ENCODE results near the gene COL9A3.

Gene COL9A3

DNA sequence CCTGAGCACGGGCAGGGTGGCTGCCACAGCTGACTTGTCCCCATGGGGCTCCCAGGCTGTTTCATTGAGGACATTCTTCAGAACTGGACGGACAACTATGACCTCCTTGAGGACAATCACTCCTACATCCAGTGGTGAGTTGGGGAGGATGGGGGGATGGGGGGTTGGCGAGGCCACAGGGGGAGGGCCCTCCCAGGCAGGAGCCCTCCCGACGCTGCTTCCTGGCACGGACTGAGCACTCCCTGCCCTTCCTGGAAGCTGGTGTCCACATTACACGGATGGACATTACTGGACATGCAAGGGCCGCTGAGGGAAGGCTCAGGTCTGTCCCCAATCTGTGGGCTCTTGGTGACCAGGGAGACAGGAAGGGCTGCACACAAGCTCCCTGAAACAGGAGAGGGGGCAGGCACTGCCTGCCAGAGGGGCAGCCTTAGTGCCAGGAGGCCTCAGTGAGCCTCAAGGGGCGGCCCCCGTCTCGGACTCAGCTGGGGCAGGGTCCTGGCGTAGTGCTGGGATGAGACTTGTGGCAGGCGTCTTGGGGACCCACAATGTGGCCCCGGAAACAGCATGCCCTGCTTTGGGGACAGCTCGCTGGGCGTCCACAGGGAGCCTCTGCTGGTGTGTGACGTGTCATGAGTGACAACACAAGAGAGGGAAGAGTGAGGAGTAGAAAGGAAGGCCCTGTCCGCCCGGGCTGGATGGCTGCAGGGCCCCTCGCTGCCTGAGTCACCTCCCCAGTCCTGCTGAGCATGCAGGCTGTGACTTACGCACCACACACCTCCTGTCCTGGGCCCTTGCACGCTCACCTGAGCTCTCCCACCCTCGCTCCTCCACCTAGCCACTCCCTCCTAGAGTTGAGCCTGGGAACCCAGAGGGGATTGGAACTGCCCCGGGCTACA is 7.1 kb upstream of the COL9A3 start:
- DNase-seq (ENCODE audit: low spot score) (peak; percentile 83), ATAC-seq (ENCODE audit: low read depth) (no peak)
- no peak overlapping the region for H3K4me3 ChIP-seq (ENCODE audit: severe bottlenecking)
- H3K4me1 ChIP-seq (ENCODE audit: insufficient read depth, poor library complexity, severe bottlenecking), result peaks cover 9% of the 10 kb centered on the region
- no peak for TF ChIP-seq CTCF (IDR thresholded peaks at IDR 0.05; ENCODE audit: poor library complexity, severe bottlenecking)
- H3K36me3 ChIP-seq (ENCODE audit: low read depth), result peaks cover 68% of the 10 kb centered on the region
- no peaks in the 10 kb centered on the region for H3K27me3 ChIP-seq (ENCODE audit: insufficient read depth, poor library complexity, severe bottlenecking)
- H3K27ac ChIP-seq (ENCODE audit: poor library complexity, severe bottlenecking), result no peak overlapping the region
- no peaks in the 10 kb centered on the region for H3K9me3 ChIP-seq (ENCODE audit: severe bottlenecking)

- Histone ChIP-seq H3K27me3 (ENCODE audit: insufficient read depth, poor library complexity, severe bottlenecking) (peaks cover 9% of the 10 kb centered on the region), H3K9me3 (ENCODE audit: severe bottlenecking) (no peaks in the 10 kb centered on the region), H3K36me3 (ENCODE audit: low read depth) (peaks cover 63% of the 10 kb centered on the region), H3K4me3 (ENCODE audit: severe bottlenecking) (no peak overlapping the region), H3K27ac (ENCODE audit: poor library complexity, severe bottlenecking) (no peak overlapping the region), H3K4me1 (ENCODE audit: insufficient read depth, poor library complexity, severe bottlenecking) (peaks cover 6% of the 10 kb centered on the region)
- peak; percentile 82 for DNase-seq (ENCODE audit: low spot score)
- no peak for ATAC-seq (ENCODE audit: low read depth)
- TF ChIP-seq CTCF (IDR thresholded peaks at IDR 0.05; ENCODE audit: poor library complexity, severe bottlenecking), result no peak
Measured at GRCh38 chr20:62811320-62811719, 5.5 kb upstream of the COL9A3 start.

DNA sequence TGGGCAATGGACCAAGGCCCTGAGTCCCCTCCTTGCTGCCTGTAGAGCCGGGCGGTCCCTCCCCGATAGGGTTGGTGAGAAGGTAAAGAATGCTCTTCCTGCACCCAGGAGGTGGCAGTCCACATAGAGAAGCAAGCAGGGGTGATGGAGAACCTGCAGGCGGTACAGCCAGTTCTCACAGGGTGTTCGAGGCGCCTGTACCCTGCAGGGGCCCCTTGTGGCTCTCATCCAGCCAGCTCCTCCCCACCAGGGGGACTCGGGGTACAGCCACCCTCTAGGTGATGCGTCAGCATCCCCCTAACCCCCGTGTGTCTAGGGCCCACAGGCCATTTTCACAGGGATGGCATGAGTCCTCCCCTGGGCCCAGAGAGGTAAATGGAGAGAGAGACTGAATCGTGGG is 5.1 kb upstream of the COL9A3 start:
- DNase-seq (ENCODE audit: low spot score) (peak; percentile 82), ATAC-seq (ENCODE audit: low read depth) (no peak)
- TF ChIP-seq CTCF (IDR thresholded peaks at IDR 0.05; ENCODE audit: poor library complexity, severe bottlenecking), result no peak
- Histone ChIP-seq H3K4me3 (ENCODE audit: severe bottlenecking) (no peak overlapping the region), H3K4me1 (ENCODE audit: insufficient read depth, poor library complexity, severe bottlenecking) (peaks cover 2% of the 10 kb centered on the region), H3K27ac (ENCODE audit: poor library complexity, severe bottlenecking) (no peak overlapping the region), H3K27me3 (ENCODE audit: insufficient read depth, poor library complexity, severe bottlenecking) (peaks cover 13% of the 10 kb centered on the region), H3K9me3 (ENCODE audit: severe bottlenecking) (no peaks in the 10 kb centered on the region), H3K36me3 (ENCODE audit: low read depth) (peaks cover 59% of the 10 kb centered on the region)

- peaks cover 53% of the 10 kb centered on the region for H3K36me3 ChIP-seq (ENCODE audit: low read depth)
Measured at GRCh38 chr20:62812181-62812906, 4.5 kb upstream of the COL9A3 start.

More at GRCh38 chr20:62812181-62812906, 4.5 kb upstream of the COL9A3 start:
- Histone ChIP-seq H3K27ac (ENCODE audit: poor library complexity, severe bottlenecking) (no peak overlapping the region), H3K27me3 (ENCODE audit: insufficient read depth, poor library complexity, severe bottlenecking) (peaks cover 16% of the 10 kb centered on the region), H3K4me3 (ENCODE audit: severe bottlenecking) (no peak overlapping the region), H3K4me1 (ENCODE audit: insufficient read depth, poor library complexity, severe bottlenecking) (peaks cover 2% of the 10 kb centered on the region), H3K9me3 (ENCODE audit: severe bottlenecking) (no peaks in the 10 kb centered on the region)
- ATAC-seq (ENCODE audit: low read depth) (no peak), DNase-seq (ENCODE audit: low spot score) (peak; percentile 88)
- TF ChIP-seq CTCF (IDR thresholded peaks at IDR 0.05; ENCODE audit: poor library complexity, severe bottlenecking), result no peak

All from RWPE2 (cell line).